ENCODE results near the gene COL16A1.

COL16A1 gene

GRCh38 chr1:31657972-31658510 lies 45.8 kb downstream of the COL16A1 start:
- Histone ChIP-seq H3K4me3 (ENCODE audit: low read depth in 1 of 2, low read length in 2 of 2) (no peak overlapping the region), H3K9ac (ENCODE audit: low read depth, low read length) (no peak overlapping the region), H3K27me3 (ENCODE audit: insufficient read depth, low read length, poor library complexity) (peaks cover 3% of the 10 kb centered on the region), H2AFZ (ENCODE audit: low read depth, low read length) (no peak overlapping the region), H3K79me2 (ENCODE audit: insufficient read depth, low read length) (no peaks in the 10 kb centered on the region), H3K27ac (ENCODE audit: low read length) (no peak overlapping the region), H3K36me3 (ENCODE audit: insufficient read depth, low read length) (no peaks in the 10 kb centered on the region), H3K9me3 (ENCODE audit: insufficient read depth, low read length, severe bottlenecking) (no peaks in the 10 kb centered on the region), H4K20me1 (ENCODE audit: insufficient read depth, low read length) (peaks cover 3% of the 10 kb centered on the region; the same call in 1 of the 2 replicates), H3K4me1 (ENCODE audit: insufficient read depth, low read length) (no peaks in the 10 kb centered on the region), H3K4me2 (ENCODE audit: insufficient read depth, low read length) (no peak overlapping the region)
- TF ChIP-seq EZH2 (IDR thresholded peaks at IDR 0.05; ENCODE audit: borderline replicate concordance, low read depth, low read length, severe bottlenecking) (no peak), CTCF (IDR thresholded peaks at IDR 0.05; ENCODE audit: borderline replicate concordance, extremely low read depth, low read length, poor library complexity, severe bottlenecking) (no peak)
- DNase-seq, result no peak
- no peak for ATAC-seq (ENCODE audit: insufficient read depth, low read depth)

GRCh38 chr1:31657020-31657804 lies 46.6 kb downstream of the COL16A1 start:
- Histone ChIP-seq H4K20me1 (ENCODE audit: insufficient read depth, low read length) (peaks cover 3% of the 10 kb centered on the region; the same call in 1 of the 2 replicates), H3K9ac (ENCODE audit: low read depth, low read length) (no peak overlapping the region), H2AFZ (ENCODE audit: low read depth, low read length) (no peak overlapping the region), H3K27me3 (ENCODE audit: insufficient read depth, low read length, poor library complexity) (peaks cover 3% of the 10 kb centered on the region), H3K27ac (ENCODE audit: low read length) (no peak overlapping the region), H3K4me3 (ENCODE audit: low read depth in 1 of 2, low read length in 2 of 2) (no peak overlapping the region), H3K36me3 (ENCODE audit: insufficient read depth, low read length) (no peaks in the 10 kb centered on the region), H3K9me3 (ENCODE audit: insufficient read depth, low read length, severe bottlenecking) (no peaks in the 10 kb centered on the region), H3K79me2 (ENCODE audit: insufficient read depth, low read length) (no peaks in the 10 kb centered on the region), H3K4me1 (ENCODE audit: insufficient read depth, low read length) (no peaks in the 10 kb centered on the region), H3K4me2 (ENCODE audit: insufficient read depth, low read length) (no peak overlapping the region)
- ATAC-seq (ENCODE audit: insufficient read depth, low read depth) (no peak), DNase-seq (no peak)
- TF ChIP-seq EZH2 (IDR thresholded peaks at IDR 0.05; ENCODE audit: borderline replicate concordance, low read depth, low read length, severe bottlenecking) (no peak), CTCF (IDR thresholded peaks at IDR 0.05; ENCODE audit: borderline replicate concordance, extremely low read depth, low read length, poor library complexity, severe bottlenecking) (no peak)

- ATAC-seq (ENCODE audit: insufficient read depth, low read depth) (no peak), DNase-seq (no peak)
- Histone ChIP-seq H3K4me2 (ENCODE audit: insufficient read depth, low read length) (no peak overlapping the region), H3K9me3 (ENCODE audit: insufficient read depth, low read length, severe bottlenecking) (no peaks in the 10 kb centered on the region), H4K20me1 (ENCODE audit: insufficient read depth, low read length) (peaks cover 3% of the 10 kb centered on the region; the same call in 1 of the 2 replicates), H3K36me3 (ENCODE audit: insufficient read depth, low read length) (no peaks in the 10 kb centered on the region), H3K27ac (ENCODE audit: low read length) (no peak overlapping the region), H3K4me1 (ENCODE audit: insufficient read depth, low read length) (no peaks in the 10 kb centered on the region), H2AFZ (ENCODE audit: low read depth, low read length) (no peak overlapping the region), H3K9ac (ENCODE audit: low read depth, low read length) (no peak overlapping the region), H3K79me2 (ENCODE audit: insufficient read depth, low read length) (no peaks in the 10 kb centered on the region), H3K27me3 (ENCODE audit: insufficient read depth, low read length, poor library complexity) (peaks cover 3% of the 10 kb centered on the region), H3K4me3 (ENCODE audit: low read depth in 1 of 2, low read length in 2 of 2) (no peak overlapping the region)
- no peak for TF ChIP-seq EZH2 (IDR thresholded peaks at IDR 0.05; ENCODE audit: borderline replicate concordance, low read depth, low read length, severe bottlenecking)
- TF ChIP-seq CTCF (IDR thresholded peaks at IDR 0.05; ENCODE audit: borderline replicate concordance, extremely low read depth, low read length, poor library complexity, severe bottlenecking), result no peak
Observed at GRCh38 chr1:31655756-31656155, 48.1 kb downstream of the COL16A1 start.
